ENCODE measurements around the gene ADCY6.

Gene ADCY6

DNA sequence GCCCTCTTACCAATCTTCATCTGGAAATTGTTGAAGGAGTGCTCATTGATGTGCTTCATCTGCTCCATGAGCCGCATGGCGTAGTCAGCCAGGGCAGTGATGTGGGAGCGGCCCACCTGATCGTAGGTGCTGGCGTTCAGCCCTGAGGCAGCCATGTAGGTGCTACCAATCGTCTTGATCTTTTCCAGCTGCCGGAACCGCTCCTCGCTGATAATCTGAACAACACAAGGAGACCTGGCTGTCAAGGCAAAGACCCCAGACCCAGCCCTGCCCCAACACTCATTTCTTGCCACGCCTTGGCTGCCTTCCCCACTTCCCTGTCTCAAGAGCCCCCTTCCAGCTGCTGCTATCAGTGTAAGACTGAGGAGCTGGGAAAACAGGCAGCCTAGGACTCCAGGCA, 18.1 kb downstream of the ADCY6 start:
- no peak for DNase-seq (ENCODE audit: low read depth in 1 of 2, low spot score in 1 of 2)
- H3K4me3 ChIP-seq (replicated peaks; ENCODE audit: insufficient read depth, low read length): no peak overlapping the region
- H3K27me3 ChIP-seq (ENCODE audit: insufficient read depth, poor library complexity, severe bottlenecking): no peaks in the 10 kb centered on the region
- no peak for TF ChIP-seq GABPA (IDR thresholded peaks at IDR 0.05; ENCODE audit: low read depth)
- TF ChIP-seq, protein P1, sequence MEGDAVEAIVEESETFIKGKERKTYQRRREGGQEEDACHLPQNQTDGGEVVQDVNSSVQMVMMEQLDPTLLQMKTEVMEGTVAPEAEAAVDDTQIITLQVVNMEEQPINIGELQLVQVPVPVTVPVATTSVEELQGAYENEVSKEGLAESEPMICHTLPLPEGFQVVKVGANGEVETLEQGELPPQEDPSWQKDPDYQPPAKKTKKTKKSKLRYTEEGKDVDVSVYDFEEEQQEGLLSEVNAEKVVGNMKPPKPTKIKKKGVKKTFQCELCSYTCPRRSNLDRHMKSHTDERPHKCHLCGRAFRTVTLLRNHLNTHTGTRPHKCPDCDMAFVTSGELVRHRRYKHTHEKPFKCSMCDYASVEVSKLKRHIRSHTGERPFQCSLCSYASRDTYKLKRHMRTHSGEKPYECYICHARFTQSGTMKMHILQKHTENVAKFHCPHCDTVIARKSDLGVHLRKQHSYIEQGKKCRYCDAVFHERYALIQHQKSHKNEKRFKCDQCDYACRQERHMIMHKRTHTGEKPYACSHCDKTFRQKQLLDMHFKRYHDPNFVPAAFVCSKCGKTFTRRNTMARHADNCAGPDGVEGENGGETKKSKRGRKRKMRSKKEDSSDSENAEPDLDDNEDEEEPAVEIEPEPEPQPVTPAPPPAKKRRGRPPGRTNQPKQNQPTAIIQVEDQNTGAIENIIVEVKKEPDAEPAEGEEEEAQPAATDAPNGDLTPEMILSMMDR (IDR thresholded peaks at IDR 0.05; ENCODE audit: insufficient read depth, low read length): no peak
- TF ChIP-seq, protein P2, sequence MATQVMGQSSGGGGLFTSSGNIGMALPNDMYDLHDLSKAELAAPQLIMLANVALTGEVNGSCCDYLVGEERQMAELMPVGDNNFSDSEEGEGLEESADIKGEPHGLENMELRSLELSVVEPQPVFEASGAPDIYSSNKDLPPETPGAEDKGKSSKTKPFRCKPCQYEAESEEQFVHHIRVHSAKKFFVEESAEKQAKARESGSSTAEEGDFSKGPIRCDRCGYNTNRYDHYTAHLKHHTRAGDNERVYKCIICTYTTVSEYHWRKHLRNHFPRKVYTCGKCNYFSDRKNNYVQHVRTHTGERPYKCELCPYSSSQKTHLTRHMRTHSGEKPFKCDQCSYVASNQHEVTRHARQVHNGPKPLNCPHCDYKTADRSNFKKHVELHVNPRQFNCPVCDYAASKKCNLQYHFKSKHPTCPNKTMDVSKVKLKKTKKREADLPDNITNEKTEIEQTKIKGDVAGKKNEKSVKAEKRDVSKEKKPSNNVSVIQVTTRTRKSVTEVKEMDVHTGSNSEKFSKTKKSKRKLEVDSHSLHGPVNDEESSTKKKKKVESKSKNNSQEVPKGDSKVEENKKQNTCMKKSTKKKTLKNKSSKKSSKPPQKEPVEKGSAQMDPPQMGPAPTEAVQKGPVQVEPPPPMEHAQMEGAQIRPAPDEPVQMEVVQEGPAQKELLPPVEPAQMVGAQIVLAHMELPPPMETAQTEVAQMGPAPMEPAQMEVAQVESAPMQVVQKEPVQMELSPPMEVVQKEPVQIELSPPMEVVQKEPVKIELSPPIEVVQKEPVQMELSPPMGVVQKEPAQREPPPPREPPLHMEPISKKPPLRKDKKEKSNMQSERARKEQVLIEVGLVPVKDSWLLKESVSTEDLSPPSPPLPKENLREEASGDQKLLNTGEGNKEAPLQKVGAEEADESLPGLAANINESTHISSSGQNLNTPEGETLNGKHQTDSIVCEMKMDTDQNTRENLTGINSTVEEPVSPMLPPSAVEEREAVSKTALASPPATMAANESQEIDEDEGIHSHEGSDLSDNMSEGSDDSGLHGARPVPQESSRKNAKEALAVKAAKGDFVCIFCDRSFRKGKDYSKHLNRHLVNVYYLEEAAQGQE (IDR thresholded peaks at IDR 0.05; ENCODE audit: insufficient replicate concordance, low read depth): no peak
- no peak for TF ChIP-seq SPI1 (IDR thresholded peaks at IDR 0.05; ENCODE audit: borderline replicate concordance, low read depth)
- TF ChIP-seq POLR2AphosphoS5 (IDR thresholded peaks at IDR 0.05; ENCODE audit: low read depth): no peak
- no peak overlapping the region for H3K27ac ChIP-seq (replicated peaks)

DNA sequence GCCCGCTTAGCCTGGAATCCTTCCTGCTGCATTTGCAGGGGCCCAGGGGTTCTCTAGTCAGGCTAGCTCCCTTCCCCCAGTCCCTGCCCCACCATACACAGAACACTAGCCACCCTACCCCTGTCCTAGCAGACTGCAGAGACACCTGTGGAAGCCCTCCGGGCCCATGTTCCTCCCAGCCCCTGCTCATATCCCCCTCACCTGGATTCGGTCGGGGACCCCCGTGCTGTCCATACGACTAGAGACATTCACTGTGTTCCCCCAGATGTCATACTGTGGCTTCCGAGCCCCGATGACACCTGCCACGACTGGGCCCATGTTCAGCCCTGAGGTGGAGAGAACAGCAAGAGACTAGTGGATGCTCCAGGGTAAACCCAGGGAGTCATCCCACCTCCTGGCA, 20.2 kb downstream of the ADCY6 start:
- H3K27ac ChIP-seq (replicated peaks): no peak overlapping the region
- no peak overlapping the region for H3K4me3 ChIP-seq (replicated peaks; ENCODE audit: insufficient read depth, low read length)
- TF ChIP-seq POLR2AphosphoS5 (IDR thresholded peaks at IDR 0.05; ENCODE audit: low read depth) (no peak), GABPA (IDR thresholded peaks at IDR 0.05; ENCODE audit: low read depth) (no peak), SPI1 (IDR thresholded peaks at IDR 0.05; ENCODE audit: borderline replicate concordance, low read depth) (no peak)
- TF ChIP-seq, protein P1 (IDR thresholded peaks at IDR 0.05; ENCODE audit: insufficient read depth, low read length): no peak
- TF ChIP-seq, protein P2 (IDR thresholded peaks at IDR 0.05; ENCODE audit: insufficient replicate concordance, low read depth): no peak
- no peaks in the 10 kb centered on the region for H3K27me3 ChIP-seq (ENCODE audit: insufficient read depth, poor library complexity, severe bottlenecking)
- DNase-seq (ENCODE audit: low read depth in 1 of 2, low spot score in 1 of 2): no peak

DNA sequence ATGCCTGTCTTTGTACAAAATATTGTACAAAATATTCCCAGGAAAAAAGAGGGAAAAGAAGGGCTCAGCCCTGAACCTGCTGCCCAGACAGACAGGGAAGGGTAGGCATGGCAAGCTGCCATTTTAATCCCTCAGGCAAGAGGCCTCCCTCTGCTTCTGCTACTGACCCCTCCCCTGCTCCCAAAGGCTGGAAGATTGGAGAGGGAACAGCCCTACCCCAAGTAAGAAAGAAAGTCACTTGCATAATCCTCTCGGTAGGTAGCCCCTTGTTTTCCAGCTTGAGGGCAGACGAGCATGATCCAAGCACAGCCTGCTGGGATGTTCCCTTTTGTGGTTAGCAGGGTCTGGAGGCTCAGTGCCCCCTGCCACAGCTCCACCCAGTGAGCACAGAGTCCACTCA, 20.7 kb downstream of the ADCY6 start:
- H3K4me3 ChIP-seq (replicated peaks; ENCODE audit: insufficient read depth, low read length): no peak overlapping the region
- H3K27ac ChIP-seq (replicated peaks): no peak overlapping the region
- no peak for TF ChIP-seq GABPA (IDR thresholded peaks at IDR 0.05; ENCODE audit: low read depth)
- no peak for TF ChIP-seq SPI1 (IDR thresholded peaks at IDR 0.05; ENCODE audit: borderline replicate concordance, low read depth)
- TF ChIP-seq, protein P2 (IDR thresholded peaks at IDR 0.05; ENCODE audit: insufficient replicate concordance, low read depth): no peak
- TF ChIP-seq POLR2AphosphoS5 (IDR thresholded peaks at IDR 0.05; ENCODE audit: low read depth): no peak
- TF ChIP-seq, protein P1 (IDR thresholded peaks at IDR 0.05; ENCODE audit: insufficient read depth, low read length): no peak
- no peaks in the 10 kb centered on the region for H3K27me3 ChIP-seq (ENCODE audit: insufficient read depth, poor library complexity, severe bottlenecking)
- no peak for DNase-seq (ENCODE audit: low read depth in 1 of 2, low spot score in 1 of 2)

All from HL-60 (cell line).